Measurements from ENCODE around the gene TCN2.

The TCN2 gene

GRCh38 chr22:30596886-30597285 lies 10.1 kb upstream of the TCN2 start:
- H2AFZ ChIP-seq: no peak overlapping the region
- H3K79me2 ChIP-seq: no peaks in the 10 kb centered on the region
- H3K27me3 ChIP-seq (ENCODE audit: control insufficient read depth, insufficient read depth, low read length): no peaks in the 10 kb centered on the region
- H3K4me3 ChIP-seq (ENCODE audit: low read depth, low read length): no peak overlapping the region
- no peaks in the 10 kb centered on the region for H3K36me3 ChIP-seq (ENCODE audit: control insufficient read depth, insufficient read depth, low read length)
- H3K4me2 ChIP-seq (ENCODE audit: low read length): no peak overlapping the region
- no peak for TF ChIP-seq CTCF (IDR thresholded peaks at IDR 0.05)
- H3K27ac ChIP-seq: no peak overlapping the region
- H3K9ac ChIP-seq: no peak overlapping the region
- no peaks in the 10 kb centered on the region for H3K9me3 ChIP-seq (ENCODE audit: control insufficient read depth, low read length)
- H3K4me1 ChIP-seq: no peaks in the 10 kb centered on the region

GRCh38 chr22:30598986-30599385 lies 8.0 kb upstream of the TCN2 start:
- H3K4me3 ChIP-seq (ENCODE audit: low read depth, low read length): no peak overlapping the region
- no peak for TF ChIP-seq CTCF (IDR thresholded peaks at IDR 0.05)

GRCh38 chr22:30600921-30601320 lies 6.1 kb upstream of the TCN2 start:
- Histone ChIP-seq H3K4me1 (no peaks in the 10 kb centered on the region), H3K27me3 (ENCODE audit: control insufficient read depth, insufficient read depth, low read length) (no peaks in the 10 kb centered on the region), H3K4me2 (ENCODE audit: low read length) (no peak overlapping the region), H3K36me3 (ENCODE audit: control insufficient read depth, insufficient read depth, low read length) (no peaks in the 10 kb centered on the region), H2AFZ (no peak overlapping the region), H3K9ac (no peak overlapping the region), H3K27ac (no peak overlapping the region), H3K79me2 (no peaks in the 10 kb centered on the region), H3K4me3 (ENCODE audit: low read depth, low read length) (no peak overlapping the region), H3K9me3 (ENCODE audit: control insufficient read depth, low read length) (no peaks in the 10 kb centered on the region)
- TF ChIP-seq CTCF (IDR thresholded peaks at IDR 0.05): no peak

More at GRCh38 chr22:30598986-30599385, 8.0 kb upstream of the TCN2 start:
- H3K79me2 ChIP-seq: no peaks in the 10 kb centered on the region
- no peak overlapping the region for H3K27ac ChIP-seq
- no peaks in the 10 kb centered on the region for H3K27me3 ChIP-seq (ENCODE audit: control insufficient read depth, insufficient read depth, low read length)
- no peaks in the 10 kb centered on the region for H3K9me3 ChIP-seq (ENCODE audit: control insufficient read depth, low read length)
- H2AFZ ChIP-seq: no peak overlapping the region
- H3K4me2 ChIP-seq (ENCODE audit: low read length): no peak overlapping the region
- H3K9ac ChIP-seq: no peak overlapping the region
- no peaks in the 10 kb centered on the region for H3K36me3 ChIP-seq (ENCODE audit: control insufficient read depth, insufficient read depth, low read length)
- no peaks in the 10 kb centered on the region for H3K4me1 ChIP-seq

- Histone ChIP-seq H3K27me3 (ENCODE audit: control insufficient read depth, insufficient read depth, low read length) (no peaks in the 10 kb centered on the region), H2AFZ (no peak overlapping the region), H3K27ac (no peak overlapping the region), H3K9ac (no peak overlapping the region), H3K4me3 (ENCODE audit: low read depth, low read length) (no peak overlapping the region), H3K36me3 (ENCODE audit: control insufficient read depth, insufficient read depth, low read length) (no peaks in the 10 kb centered on the region), H3K4me1 (peaks cover 3% of the 10 kb centered on the region), H3K9me3 (ENCODE audit: control insufficient read depth, low read length) (no peaks in the 10 kb centered on the region), H3K79me2 (no peaks in the 10 kb centered on the region), H3K4me2 (ENCODE audit: low read length) (no peak overlapping the region)
- TF ChIP-seq CTCF (IDR thresholded peaks at IDR 0.05): no peak
Measured at GRCh38 chr22:30601464-30601863, 5.5 kb upstream of the TCN2 start.

GRCh38 chr22:30602049-30602448 lies 4.9 kb upstream of the TCN2 start:
- H3K79me2 ChIP-seq: no peaks in the 10 kb centered on the region
- H3K27ac ChIP-seq: no peak overlapping the region
- H3K9me3 ChIP-seq (ENCODE audit: control insufficient read depth, low read length): no peaks in the 10 kb centered on the region
- no peak for TF ChIP-seq CTCF (IDR thresholded peaks at IDR 0.05)
- no peak overlapping the region for H2AFZ ChIP-seq
- no peak overlapping the region for H3K4me3 ChIP-seq (ENCODE audit: low read depth, low read length)
- H3K27me3 ChIP-seq (ENCODE audit: control insufficient read depth, insufficient read depth, low read length): no peaks in the 10 kb centered on the region
- no peak overlapping the region for H3K4me2 ChIP-seq (ENCODE audit: low read length)
- peaks cover 3% of the 10 kb centered on the region for H3K4me1 ChIP-seq
- no peak overlapping the region for H3K9ac ChIP-seq
- H3K36me3 ChIP-seq (ENCODE audit: control insufficient read depth, insufficient read depth, low read length): no peaks in the 10 kb centered on the region

Data from parathyroid adenoma (tissue), 2 donors.